ENCODE data around the gene CCDC158. TPM values are rescaled to one million over a fixed set of nuclear protein-coding genes. Genes with fewer than 3 reads are reported as not detected.

The CCDC158 gene
- total RNA-seq, 4 donors from 2014 or later: 0.16 to 0.55 TPM; not detected in 2

- no peak overlapping the region for H3K27ac ChIP-seq
- in situ Hi-C loops (cut with MboI; ENCODE audit: low pct_ligation_motif_present in 1 of 4, low pct_unique_long_range_greater_than_20kb in 1 of 4, low sequenced_read_pairs in 3 of 4): no loop called here
- H3K4me1 ChIP-seq: peaks cover 0 to 13% (median 0%) of the 10 kb centered on the region in 4 donors
Measured at GRCh38 chr4:76270244-76271175, 150.4 kb downstream of the CCDC158 start.

GRCh38 chr4:76267811-76268210 is 153.1 kb downstream of the CCDC158 start:
- 95 to 98% methylated on average over 6 of the region's 6 CpGs for WGBS, 2 donors (ENCODE audit: low coverage in 1 of 2)
- in situ Hi-C loops (cut with MboI; ENCODE audit: low pct_ligation_motif_present in 1 of 4, low pct_unique_long_range_greater_than_20kb in 1 of 4, low sequenced_read_pairs in 3 of 4): no loop called here
- intact Hi-C loops (cut with DNase I; ENCODE audit: low total_unique reads): no loop called here

More at GRCh38 chr4:76270244-76271175, 150.4 kb downstream of the CCDC158 start:
- 75 to 82% methylated on average over 3 to 11 of the region's 11 CpGs for WGBS, 2 donors (ENCODE audit: low coverage in 1 of 2)
- Histone ChIP-seq H3K4me3 (no peak overlapping the region), H3K9me3 (no peaks in the 10 kb centered on the region), H3K27me3 (no peaks in the 10 kb centered on the region), H3K36me3 (no peaks in the 10 kb centered on the region)
- TF ChIP-seq POLR2AphosphoS5 (IDR thresholded peaks at IDR 0.05) (no peak), EP300 (IDR thresholded peaks at IDR 0.05; ENCODE audit: low read depth) (no peak), CTCF (IDR thresholded peaks at IDR 0.05) (no peak), POLR2A (IDR thresholded peaks at IDR 0.05) (no peak)
- intact Hi-C loops (cut with DNase I; ENCODE audit: low total_unique reads): no loop called here
- no peak for DNase-seq

DNA sequence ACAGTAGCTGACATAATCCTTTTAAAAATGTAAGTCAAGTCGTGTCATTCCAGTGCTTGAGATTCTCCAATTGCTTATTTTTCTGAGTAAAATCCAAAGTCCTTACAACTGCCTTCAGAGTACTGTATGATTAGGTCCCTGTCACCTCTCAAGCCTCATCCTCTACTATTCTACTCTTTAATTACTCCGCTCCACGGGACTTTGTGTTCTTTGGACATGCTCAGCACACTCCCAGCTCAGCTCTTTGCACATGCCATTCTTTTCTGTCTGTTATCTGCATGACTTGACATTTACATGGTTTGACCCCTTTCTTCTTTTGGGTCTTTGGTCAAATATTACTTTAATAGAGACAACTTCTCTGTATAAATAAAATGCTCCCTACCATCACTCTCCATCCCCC is 154.3 kb downstream of the CCDC158 start:
- intact Hi-C loops (cut with DNase I; ENCODE audit: low total_unique reads): no loop called here
- H3K4me3 ChIP-seq: no peak overlapping the region

More at GRCh38 chr4:76267811-76268210, 153.1 kb downstream of the CCDC158 start:
- Histone ChIP-seq H3K9me3 (no peaks in the 10 kb centered on the region), H3K27ac (no peak overlapping the region), H3K4me3 (no peak overlapping the region), H3K27me3 (no peaks in the 10 kb centered on the region), H3K36me3 (no peaks in the 10 kb centered on the region), H3K4me1 (no peaks in the 10 kb centered on the region)
- TF ChIP-seq POLR2AphosphoS5 (IDR thresholded peaks at IDR 0.05) (no peak), POLR2A (IDR thresholded peaks at IDR 0.05) (no peak), EP300 (IDR thresholded peaks at IDR 0.05; ENCODE audit: low read depth) (no peak), CTCF (IDR thresholded peaks at IDR 0.05) (no peak)
- DNase-seq: no peak

More for the DNA sequence above, 154.3 kb downstream of the CCDC158 start:
- Histone ChIP-seq H3K27me3 (no peaks in the 10 kb centered on the region), H3K27ac (no peak overlapping the region), H3K4me1 (no peaks in the 10 kb centered on the region), H3K36me3 (no peaks in the 10 kb centered on the region), H3K9me3 (no peaks in the 10 kb centered on the region)
- TF ChIP-seq CTCF (IDR thresholded peaks at IDR 0.05) (no peak), POLR2AphosphoS5 (IDR thresholded peaks at IDR 0.05) (no peak)
- DNase-seq: no peak
- WGBS, 2 donors (ENCODE audit: low coverage in 1 of 2): 72 to 76% methylated on average over 3 of the region's 3 CpGs
- in situ Hi-C loops (cut with MboI; ENCODE audit: low pct_ligation_motif_present in 1 of 4, low pct_unique_long_range_greater_than_20kb in 1 of 4, low sequenced_read_pairs in 3 of 4): no loop called here
